HEK293 (cell line): ENCODE measurements around the gene PDRG1.
A peak's percentile ranks its signal among the peaks of the same experiment; 100 is the strongest.

Experiments
- CTCF ChIA-PET: fragments of 350-600 bp; formaldehyde crosslinking; extraction: SDS; loops from one replicate; lab custom pipeline; 2021; ENCODE audit warnings: antibody characterized with exemption; lab: Yijun Ruan, JAX
- POLR2A ChIA-PET: fragments of 300-600 bp; formaldehyde crosslinking; extraction: SDS; loops from one replicate; lab custom pipeline; 2020; ENCODE audit warnings: antibody characterized with exemption, inconsistent platforms; lab: Yijun Ruan, JAX
- H3K27ac ChIP-seq: fragments of 200-500 bp; sonication (Bioruptor generic); 2 replicates; pipeline ENCODE4 v1.5.1; 2014; ENCODE audit warnings: low read depth, low read length, control low read depth, inconsistent platforms; ENCODE audit errors: extremely low read depth
- H3K36me3 ChIP-seq, 2 experiments: fragments of 200-500 bp in 1 of 2; sonication (Bioruptor generic) in 1 of 2; 1 replicate in 1 of 2; 2 replicates in 1 of 2; pipeline ENCODE4 v1.5.1; 2014 to 2017; ENCODE audit warnings: inconsistent platforms in 2 of 2, low read length in 2 of 2; ENCODE audit not compliant: control insufficient read depth in 2 of 2, insufficient read depth in 1 of 2
- H3K4me1 ChIP-seq: fragments of 200-500 bp; sonication (Bioruptor generic); 2 replicates; pipeline ENCODE4 v1.5.1; 2014; ENCODE audit warnings: mild to moderate bottlenecking, low read length, inconsistent platforms; ENCODE audit not compliant: control insufficient read depth, insufficient read depth
- H3K4me3 ChIP-seq: 2 replicates; pipeline ENCODE4 v1.5.1; 2011; ENCODE audit warnings: low read depth, mild to moderate bottlenecking, control low read depth, low read length, moderate library complexity
- H3K9me3 ChIP-seq: fragments of 200-500 bp; sonication (Bioruptor generic); 2 replicates; pipeline ENCODE4 v1.5.1; 2014; ENCODE audit warnings: low read depth, low read length, inconsistent platforms; ENCODE audit not compliant: control insufficient read depth, insufficient read depth
- GLIS1 ChIP-seq: fragments of 450-650 bp; formaldehyde crosslinking; IDR thresholded peaks from 2 replicates; pipeline ENCODE4 v1.5.1; 2016; ENCODE audit warnings: missing biosample characterization, missing genetic modification characterization
- REST ChIP-seq: fragments of 450-650 bp; formaldehyde crosslinking; IDR thresholded peaks from 2 replicates; pipeline ENCODE4 v1.5.1; 2016; ENCODE audit warnings: missing biosample characterization, missing genetic modification characterization
- SETDB1 ChIP-seq: IDR thresholded peaks from one replicate; pipeline ENCODE4 v1.6.1; 2017; ENCODE audit warnings: mild to moderate bottlenecking, low read length, moderate library complexity, mixed read lengths; ENCODE audit not compliant: insufficient read length
- ZBTB17 ChIP-seq: fragments of 450-650 bp; formaldehyde crosslinking; IDR thresholded peaks from 2 replicates; pipeline ENCODE4 v1.5.1; 2016; ENCODE audit warnings: missing biosample characterization, missing genetic modification characterization
- ZBTB49 ChIP-seq: fragments of 450-650 bp; formaldehyde crosslinking; IDR thresholded peaks from 2 replicates; pipeline ENCODE4 v1.5.1; 2016; ENCODE audit warnings: missing biosample characterization, missing genetic modification characterization, low read depth
- ZFHX2 ChIP-seq: fragments of 450-650 bp; formaldehyde crosslinking; conservative IDR thresholded peaks from 2 replicates; pipeline ENCODE4 v1.5.1; 2016; ENCODE audit warnings: missing biosample characterization, missing genetic modification characterization
- ZIC2 ChIP-seq: fragments of 450-650 bp; formaldehyde crosslinking; IDR thresholded peaks from 2 replicates; pipeline ENCODE4 v1.5.1; 2016; ENCODE audit warnings: missing biosample characterization, missing genetic modification characterization
- ZNF202 ChIP-seq: fragments of 450-650 bp; formaldehyde crosslinking; IDR thresholded peaks from 2 replicates; pipeline ENCODE4 v1.5.1; 2016; ENCODE audit warnings: missing biosample characterization, missing genetic modification characterization, borderline replicate concordance
- ZNF266 ChIP-seq: fragments of 450-650 bp; formaldehyde crosslinking; IDR thresholded peaks from 2 replicates; pipeline ENCODE4 v1.5.1; 2016; ENCODE audit warnings: missing biosample characterization, missing genetic modification characterization, low read depth
- ZNF366 ChIP-seq: fragments of 450-650 bp; formaldehyde crosslinking; conservative IDR thresholded peaks from 2 replicates; pipeline ENCODE4 v1.5.1; 2016; ENCODE audit warnings: missing biosample characterization, missing genetic modification characterization
- ZNF449 ChIP-seq: fragments of 450-650 bp; formaldehyde crosslinking; IDR thresholded peaks from 2 replicates; pipeline ENCODE4 v1.5.1; 2017; ENCODE audit warnings: missing biosample characterization, mild to moderate bottlenecking, missing genetic modification characterization, moderate library complexity
- ZNF561 ChIP-seq: fragments of 450-650 bp; IDR thresholded peaks from 2 replicates; pipeline ENCODE4 v1.5.1; 2018; ENCODE audit warnings: missing biosample characterization, missing genetic modification characterization, borderline replicate concordance
- ZNF624 ChIP-seq: fragments of 450-650 bp; formaldehyde crosslinking; IDR thresholded peaks from 2 replicates; pipeline ENCODE4 v1.5.1; 2017; ENCODE audit warnings: missing biosample characterization, missing genetic modification characterization
- ZNF626 ChIP-seq: fragments of 450-650 bp; sonication (Bioruptor Pico); formaldehyde crosslinking; IDR thresholded peaks from 2 replicates; pipeline ENCODE4 v1.5.1; 2018; ENCODE audit warnings: missing biosample characterization, missing genetic modification characterization, inconsistent platforms
- ZNF704 ChIP-seq: fragments of 450-650 bp; formaldehyde crosslinking; IDR thresholded peaks from 2 replicates; pipeline ENCODE4 v1.5.1; 2016; ENCODE audit warnings: missing biosample characterization, missing genetic modification characterization
- ZNF707 ChIP-seq: fragments of 450-650 bp; formaldehyde crosslinking; IDR thresholded peaks from 2 replicates; pipeline ENCODE4 v1.5.1; 2016; ENCODE audit warnings: missing biosample characterization, missing genetic modification characterization
- TF ChIP-seq, protein P1 (sequence below): fragments of 450-650 bp; formaldehyde crosslinking; IDR thresholded peaks from 2 replicates; pipeline ENCODE4 v1.5.1; 2016; ENCODE audit warnings: missing biosample characterization, missing genetic modification characterization

PDRG1 gene

GRCh38 chr20:31988430-31989015, 36.7 kb upstream of the PDRG1 start:
- ChIA-PET CTCF (interaction anchor here (0.5 to 0.6 kb wide), 2 partner anchors 25 to 39 kb away, joined by 3 read pairs; no protein-coding TSS in a partner anchor), POLR2A (no interaction called here)
- TF ChIP-seq, protein P1, sequence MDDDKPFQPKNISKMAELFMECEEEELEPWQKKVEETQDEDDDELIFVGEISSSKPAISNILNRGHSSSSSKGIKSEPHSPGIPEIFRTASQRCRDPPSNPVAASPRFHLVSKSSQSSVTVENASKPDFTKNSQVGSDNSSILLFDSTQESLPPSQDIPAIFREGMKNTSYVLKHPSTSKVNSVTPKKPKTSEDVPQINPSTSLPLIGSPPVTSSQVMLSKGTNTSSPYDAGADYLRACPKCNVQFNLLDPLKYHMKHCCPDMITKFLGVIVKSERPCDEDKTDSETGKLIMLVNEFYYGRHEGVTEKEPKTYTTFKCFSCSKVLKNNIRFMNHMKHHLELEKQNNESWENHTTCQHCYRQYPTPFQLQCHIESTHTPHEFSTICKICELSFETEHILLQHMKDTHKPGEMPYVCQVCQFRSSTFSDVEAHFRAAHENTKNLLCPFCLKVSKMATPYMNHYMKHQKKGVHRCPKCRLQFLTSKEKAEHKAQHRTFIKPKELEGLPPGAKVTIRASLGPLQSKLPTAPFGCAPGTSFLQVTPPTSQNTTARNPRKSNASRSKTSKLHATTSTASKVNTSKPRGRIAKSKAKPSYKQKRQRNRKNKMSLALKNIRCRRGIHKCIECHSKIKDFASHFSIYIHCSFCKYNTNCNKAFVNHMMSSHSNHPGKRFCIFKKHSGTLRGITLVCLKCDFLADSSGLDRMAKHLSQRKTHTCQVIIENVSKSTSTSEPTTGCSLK (tag by site-specific recombination): no peak
- TF ChIP-seq ZNF561 (tag by site-specific recombination) (no peak), ZNF704 (tag by site-specific recombination) (no peak), GLIS1 (tag by site-specific recombination) (no peak)
- no peaks in the 10 kb centered on the region for H3K36me3 ChIP-seq
- H3K4me3 ChIP-seq: no peak overlapping the region
- no peaks in the 10 kb centered on the region for H3K9me3 ChIP-seq
- H3K27ac ChIP-seq: no peak overlapping the region
- H3K4me1 ChIP-seq: no peaks in the 10 kb centered on the region

DNA sequence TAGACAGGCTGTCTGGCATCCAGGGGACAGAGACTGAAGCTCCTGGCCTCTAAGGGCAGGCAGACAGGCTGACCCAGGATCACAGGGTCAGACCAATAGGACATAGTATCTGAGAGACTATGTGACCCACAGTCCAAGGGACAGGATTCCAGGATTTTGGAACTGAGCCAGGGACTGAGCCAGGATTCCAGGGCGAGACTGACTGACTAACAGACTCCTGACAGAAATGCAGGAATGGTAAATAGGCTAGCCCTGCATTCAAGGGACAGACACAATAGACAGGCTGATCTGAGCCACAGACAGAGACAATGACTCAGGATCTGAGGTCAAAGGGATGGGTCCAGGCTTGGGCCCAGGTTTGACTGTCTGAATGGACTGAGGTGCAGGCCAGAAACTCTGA, 35.9 kb upstream of the PDRG1 start:
- Histone ChIP-seq H3K27ac (no peak overlapping the region), H3K4me1 (no peaks in the 10 kb centered on the region)
- POLR2A ChIA-PET: no interaction called here

DNA sequence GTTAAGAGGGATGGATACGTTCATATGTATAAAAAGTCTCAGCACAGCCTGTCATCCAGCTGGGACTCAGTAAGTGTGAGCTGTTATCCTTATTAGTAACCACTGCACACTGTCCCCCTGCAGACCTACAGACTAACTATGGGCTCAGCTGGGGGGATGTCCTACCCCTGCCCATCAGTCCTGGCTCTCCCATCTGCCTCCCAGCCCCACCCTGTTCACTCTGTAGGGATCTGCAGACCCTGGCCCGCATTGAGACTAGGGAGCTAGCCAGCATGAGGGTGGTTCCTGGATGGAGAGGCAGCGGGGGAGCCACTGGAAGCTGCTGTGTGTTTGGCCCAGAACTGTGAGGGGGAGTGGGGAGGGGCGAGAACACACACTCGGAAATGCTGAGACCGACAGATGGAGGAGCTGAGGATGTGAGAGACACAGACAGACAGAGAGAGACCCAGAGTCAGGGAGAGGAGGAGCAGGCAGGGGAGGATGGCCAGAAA, 33.2 kb upstream of the PDRG1 start:
- ChIA-PET CTCF (no interaction called here), POLR2A (no interaction called here)
- TF ChIP-seq ZNF266 (no peak), ZNF202 (tag by site-specific recombination) (no peak), ZIC2 (tag by site-specific recombination) (peak; percentile 68), ZBTB17 (tag by site-specific recombination) (0 out of 2 replicates have a peak, but pooled peaks have one; percentile 45)

More for the DNA sequence above, 35.9 kb upstream of the PDRG1 start:
- CTCF ChIA-PET: no interaction called here
- H3K9me3 ChIP-seq: no peaks in the 10 kb centered on the region
- no peak overlapping the region for H3K4me3 ChIP-seq
- no peaks in the 10 kb centered on the region for H3K36me3 ChIP-seq
- TF ChIP-seq ZBTB49 (tag by site-specific recombination) (no peak), ZNF707 (no peak), ZNF626 (tag by site-specific recombination) (no peak)

DNA sequence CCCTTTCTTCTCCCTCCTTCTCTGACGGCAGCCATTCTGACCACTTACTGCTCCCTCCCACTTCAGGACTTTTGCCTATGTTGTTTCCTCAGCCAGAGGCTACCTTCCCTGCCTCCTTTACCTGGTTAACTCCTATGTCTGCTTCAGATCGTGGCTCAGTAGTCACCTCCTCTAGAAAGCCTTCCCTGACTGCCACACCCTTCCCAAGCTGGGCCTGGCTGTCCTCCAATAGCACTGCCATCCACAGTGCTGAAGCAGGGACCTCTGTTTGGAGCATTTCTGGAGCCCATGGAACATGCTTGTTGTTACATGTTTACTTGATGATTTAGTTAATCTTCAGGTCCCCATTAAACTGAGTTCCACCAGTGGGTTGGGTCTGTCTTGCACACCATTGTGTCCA, 29.9 kb upstream of the PDRG1 start:
- ChIA-PET CTCF (no interaction called here), POLR2A (no interaction called here)
- Histone ChIP-seq H3K36me3 (no peaks in the 10 kb centered on the region), H3K9me3 (no peaks in the 10 kb centered on the region), H3K4me1 (no peaks in the 10 kb centered on the region), H3K4me3 (no peak overlapping the region), H3K27ac (no peak overlapping the region)
- TF ChIP-seq ZFHX2: no peak
- no peak for TF ChIP-seq ZNF624 (tag by site-specific recombination)
- peak; percentile 69; the same call in 1 of the 2 replicates for TF ChIP-seq REST
- no peak for TF ChIP-seq ZNF366 (tag by site-specific recombination)
- no peak for TF ChIP-seq SETDB1
- TF ChIP-seq ZNF449 (tag by site-specific recombination): no peak

More for the DNA sequence above, 33.2 kb upstream of the PDRG1 start:
- no peak overlapping the region for H3K27ac ChIP-seq
- H3K4me1 ChIP-seq: no peaks in the 10 kb centered on the region
- H3K9me3 ChIP-seq: no peaks in the 10 kb centered on the region
- no peaks in the 10 kb centered on the region for H3K36me3 ChIP-seq
- no peak overlapping the region for H3K4me3 ChIP-seq
